H1 (cell line): ENCODE data around the gene CARF. TPM values are rescaled to one million over a fixed set of nuclear protein-coding genes. Genes with fewer than 3 reads are reported as not detected.

Experiments
- CHD7 ChIP-seq: fragments of 300-600 bp; sonication (generic); IDR thresholded peaks from 2 replicates; pipeline ENCODE4 v1.7.1; 2012; ENCODE audit warnings: low read length, moderate library complexity, mild to moderate bottlenecking, inconsistent platforms; ENCODE audit not compliant: insufficient replicate concordance
- EP300 ChIP-seq, 2 experiments: IDR thresholded peaks; 1 replicate in 1 of 2; 2 replicates in 1 of 2; pipeline ENCODE4 v1.6.1; 2011 to 2012; ENCODE audit warnings: low read depth in 2 of 2, low read length in 2 of 2, mild to moderate bottlenecking in 2 of 2, borderline replicate concordance in 1 of 2, inconsistent platforms in 1 of 2, moderate library complexity in 1 of 2
- SAP30 ChIP-seq: fragments of 300-600 bp; sonication (generic); IDR thresholded peaks from 2 replicates; pipeline ENCODE4 v1.7.1; 2012; ENCODE audit warnings: low read length, moderate library complexity, mild to moderate bottlenecking, inconsistent platforms; ENCODE audit not compliant: insufficient read depth, insufficient replicate concordance
- SIRT6 ChIP-seq: IDR thresholded peaks from one replicate; pipeline ENCODE4 v1.7.1; 2012; ENCODE audit warnings: low read length, inconsistent platforms
- SP4 ChIP-seq: IDR thresholded peaks from 2 replicates; pipeline ENCODE4 v1.6.1; 2012; ENCODE audit warnings: low read length, inconsistent platforms
- TEAD4 ChIP-seq: IDR thresholded peaks from 2 replicates; pipeline ENCODE4 v1.6.1; 2012; ENCODE audit warnings: low read depth, low read length, inconsistent platforms, mixed read lengths
- polyA plus RNA-seq, 7 experiments: library from polyadenylated mRNA; depleted of rRNA in 3 of 7; stranded (reverse) in 5 of 7; unstranded in 2 of 7; fragments of >200 nt in 5 of 7; fragments of 200-250 nt in 2 of 7; gene quantifications; 1 replicate in 5 of 7; 2 replicates in 1 of 7; 4 replicates in 1 of 7; pipeline versions ENCODE4 v1.2.1 to v1.2.3, GENCODE V29; 2011 to 2013; ENCODE audit warnings: missing spikeins in 2 of 7, mixed read lengths in 2 of 7
- total RNA-seq: library from RNA; stranded (reverse); fragmentation: NEBNext Ultra II Directional; extraction: Animal tissue kit (Norgen Biotek cat#: 25700); gene quantifications from 2 replicates; pipeline ENCODE4 v1.2.1, GENCODE V29; 2021
- TF ChIP-seq, protein P1 (sequence below): IDR thresholded peaks from 2 replicates; pipeline ENCODE4 v1.6.1; 2011; ENCODE audit warnings: low read length, improper control_type of control experiment
- TF ChIP-seq, protein P2 (sequence below): IDR thresholded peaks from 2 replicates; pipeline ENCODE4 v1.6.1; 2011; ENCODE audit warnings: low read depth, mild to moderate bottlenecking, low read length; ENCODE audit not compliant: insufficient read depth

Gene CARF
- total and polyA plus RNA-seq, 2 of the 8 experiments (the other 6 are each of a cell fraction or from before 2014, with no cell fraction given), result 2.0 to 2.6 TPM

DNA sequence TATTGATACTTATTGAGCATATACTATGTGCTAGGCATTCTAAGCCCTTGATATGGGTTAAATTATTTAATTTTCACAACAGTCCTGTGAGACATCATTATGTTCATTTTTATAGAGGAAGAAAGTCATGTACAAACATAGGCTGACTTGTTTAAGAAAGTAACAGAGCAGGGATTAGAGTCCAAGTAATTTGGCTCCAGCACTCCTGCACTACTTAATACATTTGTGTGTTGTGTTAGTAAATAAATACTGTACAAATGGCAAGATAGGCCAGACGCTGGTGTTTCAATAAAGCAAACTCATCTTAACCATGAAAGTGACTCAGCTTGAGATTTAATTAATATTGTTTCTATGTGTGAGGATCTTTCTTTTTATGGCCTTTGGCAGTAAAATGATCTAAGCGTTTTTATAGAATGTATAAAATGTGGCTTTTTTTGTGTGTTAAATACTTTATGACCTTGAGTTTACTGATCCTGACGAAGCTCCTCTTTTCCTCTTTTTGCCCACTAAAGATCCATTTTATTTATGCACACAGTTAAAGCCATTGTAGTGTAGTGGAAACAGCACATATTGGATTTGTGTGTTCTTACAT is 123.9 kb downstream of the CARF start (continued):
- TF ChIP-seq CHD7 (no peak), TEAD4 (no peak), SIRT6 (no peak), EP300 (IDR thresholded peaks at IDR 0.05; ENCODE audit: borderline replicate concordance in 1 of 2, low read depth in 2 of 2, low read length in 2 of 2) (no peak), SP4 (no peak), SAP30 (no peak)
- TF ChIP-seq, protein P1, sequence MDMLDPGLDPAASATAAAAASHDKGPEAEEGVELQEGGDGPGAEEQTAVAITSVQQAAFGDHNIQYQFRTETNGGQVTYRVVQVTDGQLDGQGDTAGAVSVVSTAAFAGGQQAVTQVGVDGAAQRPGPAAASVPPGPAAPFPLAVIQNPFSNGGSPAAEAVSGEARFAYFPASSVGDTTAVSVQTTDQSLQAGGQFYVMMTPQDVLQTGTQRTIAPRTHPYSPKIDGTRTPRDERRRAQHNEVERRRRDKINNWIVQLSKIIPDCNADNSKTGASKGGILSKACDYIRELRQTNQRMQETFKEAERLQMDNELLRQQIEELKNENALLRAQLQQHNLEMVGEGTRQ, result no peak
- TF ChIP-seq, protein P2, sequence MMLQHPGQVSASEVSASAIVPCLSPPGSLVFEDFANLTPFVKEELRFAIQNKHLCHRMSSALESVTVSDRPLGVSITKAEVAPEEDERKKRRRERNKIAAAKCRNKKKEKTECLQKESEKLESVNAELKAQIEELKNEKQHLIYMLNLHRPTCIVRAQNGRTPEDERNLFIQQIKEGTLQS, result no peak
